ENCODE results near the gene RABEP1. TPM values are rescaled to one million over a fixed set of nuclear protein-coding genes. Genes with fewer than 3 reads are reported as not detected.
A peak's percentile ranks its signal among the peaks of the same experiment; 100 is the strongest.

RABEP1 gene
- total RNA-seq, 1 experiment from 2014 or later = 71.3 TPM

- ChIA-PET POLR2A (ENCODE audit: low non-redundant PET) (no interaction called here), CTCF (interaction anchor here (0.8 kb wide), 1 partner anchor 20 kb away, joined by 6 read pairs; the partner anchor contains the start of gene C1QBP)
- no TSS peak for BruUV-seq (replicated peaks)
- TF ChIP-seq EZH2 (IDR thresholded peaks at IDR 0.05; ENCODE audit: borderline replicate concordance, low read depth, low read length, poor library complexity, severe bottlenecking) = no peak
- TF ChIP-seq, protein P1, sequence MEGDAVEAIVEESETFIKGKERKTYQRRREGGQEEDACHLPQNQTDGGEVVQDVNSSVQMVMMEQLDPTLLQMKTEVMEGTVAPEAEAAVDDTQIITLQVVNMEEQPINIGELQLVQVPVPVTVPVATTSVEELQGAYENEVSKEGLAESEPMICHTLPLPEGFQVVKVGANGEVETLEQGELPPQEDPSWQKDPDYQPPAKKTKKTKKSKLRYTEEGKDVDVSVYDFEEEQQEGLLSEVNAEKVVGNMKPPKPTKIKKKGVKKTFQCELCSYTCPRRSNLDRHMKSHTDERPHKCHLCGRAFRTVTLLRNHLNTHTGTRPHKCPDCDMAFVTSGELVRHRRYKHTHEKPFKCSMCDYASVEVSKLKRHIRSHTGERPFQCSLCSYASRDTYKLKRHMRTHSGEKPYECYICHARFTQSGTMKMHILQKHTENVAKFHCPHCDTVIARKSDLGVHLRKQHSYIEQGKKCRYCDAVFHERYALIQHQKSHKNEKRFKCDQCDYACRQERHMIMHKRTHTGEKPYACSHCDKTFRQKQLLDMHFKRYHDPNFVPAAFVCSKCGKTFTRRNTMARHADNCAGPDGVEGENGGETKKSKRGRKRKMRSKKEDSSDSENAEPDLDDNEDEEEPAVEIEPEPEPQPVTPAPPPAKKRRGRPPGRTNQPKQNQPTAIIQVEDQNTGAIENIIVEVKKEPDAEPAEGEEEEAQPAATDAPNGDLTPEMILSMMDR (conservative IDR thresholded peaks at IDR 0.05; ENCODE audit: low read depth, low read length) = no peak
- H3K9me3 ChIP-seq (ENCODE audit: low read depth, low read length, poor library complexity, severe bottlenecking) = no peaks in the 10 kb centered on the region
- peak within 1 kb of the TSS; percentile 90 for H3K27ac ChIP-seq (ENCODE audit: low read depth, low read length, poor library complexity, severe bottlenecking)
- no peaks in the 10 kb centered on the region for H3K27me3 ChIP-seq (replicated peaks; ENCODE audit: insufficient read depth, low read depth, low read length, poor library complexity)
- peaks cover 11% of the 10 kb centered on the region for H3K4me1 ChIP-seq (ENCODE audit: insufficient read depth, low read length, poor library complexity, severe bottlenecking)
- H3K36me3 ChIP-seq (ENCODE audit: insufficient read depth, low read length, poor library complexity, severe bottlenecking) = peaks cover 58% of the 10 kb centered on the region
- DNase-seq (ENCODE audit: low spot score) = peak; percentile 99
- H3K4me3 ChIP-seq (ENCODE audit: low read depth, low read length, poor library complexity, severe bottlenecking) = peak within 1 kb of the TSS; percentile 88
- intact Hi-C loops (cut with micrococcal nuclease; ENCODE audit: unreplicated experiment) = no loop called here
These were observed 137.4 kb downstream of the RABEP1 start, which contains the start of gene NUP88 for GRCh38 chr17:5419356-5419958. Gene NUP88 (minus strand): TSS chr17:5419662. CDS start chr17:5419650, 12 bp downstream.

DNA sequence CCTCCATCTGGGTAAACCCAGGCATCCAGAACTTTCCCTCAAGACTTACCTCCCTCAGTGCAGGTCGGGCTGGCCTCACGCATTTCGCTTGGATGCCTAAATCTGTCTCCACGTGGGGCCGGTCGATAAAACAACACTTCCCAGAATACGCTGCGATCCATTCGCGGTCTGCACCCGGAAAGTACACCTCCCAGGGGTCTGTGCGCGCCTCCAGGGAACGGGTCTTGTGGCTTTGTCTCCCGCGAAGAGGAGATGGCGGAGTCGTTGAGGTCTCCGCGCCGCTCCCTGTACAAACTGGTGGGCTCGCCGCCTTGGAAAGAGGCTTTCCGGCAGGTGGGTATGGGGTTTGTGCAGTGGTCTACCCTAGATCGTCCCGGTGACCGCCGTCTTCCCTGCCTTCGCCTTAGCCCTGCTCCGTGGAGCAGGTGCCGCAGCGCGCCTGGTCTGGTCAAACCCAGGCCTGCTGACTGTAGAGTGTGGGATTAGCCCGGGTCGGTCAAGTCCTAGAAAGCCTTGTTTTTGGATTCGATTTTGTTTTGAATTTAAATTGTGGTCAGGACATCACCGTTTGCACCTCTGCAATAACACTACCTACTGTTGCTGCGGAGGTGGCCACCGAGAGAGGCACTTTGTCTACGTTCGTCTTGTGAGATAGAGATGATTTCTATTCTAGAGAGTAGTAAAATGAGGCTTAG is 138.0 kb downstream of the RABEP1 start, which contains the start of gene RPAIN:
Gene RPAIN (plus strand): TSS at position 224 of the 695 bp plus-strand sequence. CDS start 29 bp downstream, at position 253.
- peak within 1 kb of the TSS; percentile 90 for H3K27ac ChIP-seq (ENCODE audit: low read depth, low read length, poor library complexity, severe bottlenecking)
- BruUV-seq (replicated peaks) = TSS peak; percentile 39
- no peaks in the 10 kb centered on the region for H3K27me3 ChIP-seq (replicated peaks; ENCODE audit: insufficient read depth, low read depth, low read length, poor library complexity)
- H3K36me3 ChIP-seq (ENCODE audit: insufficient read depth, low read length, poor library complexity, severe bottlenecking) = peaks cover 60% of the 10 kb centered on the region
- TF ChIP-seq EZH2 (IDR thresholded peaks at IDR 0.05; ENCODE audit: borderline replicate concordance, low read depth, low read length, poor library complexity, severe bottlenecking) = no peak
- TF ChIP-seq, protein P1 (conservative IDR thresholded peaks at IDR 0.05; ENCODE audit: low read depth, low read length) = no peak
- no peaks in the 10 kb centered on the region for H3K9me3 ChIP-seq (ENCODE audit: low read depth, low read length, poor library complexity, severe bottlenecking)
- intact Hi-C loops (cut with micrococcal nuclease; ENCODE audit: unreplicated experiment) = no loop called here
- POLR2A ChIA-PET (ENCODE audit: low non-redundant PET) = no interaction called here
- H3K4me1 ChIP-seq (ENCODE audit: insufficient read depth, low read length, poor library complexity, severe bottlenecking) = peaks cover 11% of the 10 kb centered on the region
- peak within 1 kb of the TSS; percentile 88 for H3K4me3 ChIP-seq (ENCODE audit: low read depth, low read length, poor library complexity, severe bottlenecking)
- CTCF ChIA-PET = no interaction called here
- peak; percentile 96 for DNase-seq (ENCODE audit: low spot score)

DNA sequence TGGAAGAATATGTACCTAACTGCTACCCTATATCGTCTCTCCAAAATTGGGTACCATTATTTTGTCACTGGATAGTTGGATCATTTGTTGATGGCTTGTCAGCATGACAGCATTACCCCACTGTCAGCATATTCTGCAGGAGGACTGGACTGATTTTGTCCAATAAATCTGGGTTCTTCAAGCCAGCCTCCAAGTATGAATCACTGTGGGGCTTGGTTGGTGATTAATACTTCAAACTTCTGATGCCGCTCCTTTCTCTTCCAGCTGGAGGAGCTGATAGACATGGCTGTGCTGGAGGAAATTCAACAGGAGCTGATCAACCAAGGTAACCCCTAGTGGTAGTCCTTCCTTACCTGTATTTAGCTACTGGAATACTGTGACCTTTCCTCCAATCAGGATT is 140.4 kb downstream of the RABEP1 start:
- H3K27me3 ChIP-seq (replicated peaks; ENCODE audit: insufficient read depth, low read depth, low read length, poor library complexity) = no peaks in the 10 kb centered on the region
- intact Hi-C loops (cut with micrococcal nuclease; ENCODE audit: unreplicated experiment) = no loop called here
- TF ChIP-seq, protein P1 (conservative IDR thresholded peaks at IDR 0.05; ENCODE audit: low read depth, low read length) = no peak
- no peak for TF ChIP-seq EZH2 (IDR thresholded peaks at IDR 0.05; ENCODE audit: borderline replicate concordance, low read depth, low read length, poor library complexity, severe bottlenecking)

More for the DNA sequence above, 140.4 kb downstream of the RABEP1 start:
- Histone ChIP-seq H3K36me3 (ENCODE audit: insufficient read depth, low read length, poor library complexity, severe bottlenecking) (peaks cover 62% of the 10 kb centered on the region), H3K9me3 (ENCODE audit: low read depth, low read length, poor library complexity, severe bottlenecking) (no peaks in the 10 kb centered on the region), H3K4me1 (ENCODE audit: insufficient read depth, low read length, poor library complexity, severe bottlenecking) (peaks cover 7% of the 10 kb centered on the region), H3K4me3 (ENCODE audit: low read depth, low read length, poor library complexity, severe bottlenecking) (no peak overlapping the region), H3K27ac (ENCODE audit: low read depth, low read length, poor library complexity, severe bottlenecking) (no peak overlapping the region)
- CTCF ChIA-PET = no interaction called here
- POLR2A ChIA-PET (ENCODE audit: low non-redundant PET) = no interaction called here
- no TSS peak for BruUV-seq (replicated peaks)
- no peak for DNase-seq (ENCODE audit: low spot score)

All from A673 (cell line).